Transverse colon (tissue), 4 donors: ENCODE measurements around the gene TMEM88. TPM values are rescaled to one million over a fixed set of nuclear protein-coding genes. Genes with fewer than 3 reads are reported as not detected.

Source experiments
- DNase-seq: peaks from one replicate; pipeline ENCODE4 v3.0.0-alpha.2; 2019
- H3K27ac ChIP-seq, 4 donors: fragments of 200-600 bp; sonication (generic); 2 replicates each; pipeline ENCODE4 v1.5.1; 2016 to 2018; ENCODE audit warnings: inconsistent platforms in 4 of 4
- H3K27me3 ChIP-seq: fragments of 200-600 bp; sonication (generic); 2 replicates; pipeline ENCODE4 v1.5.1; 2017; ENCODE audit warnings: inconsistent platforms
- H3K36me3 ChIP-seq, 4 donors: fragments of 200-600 bp; sonication (generic); 2 replicates each; pipeline ENCODE4 v1.5.1; 2017 to 2019; ENCODE audit warnings: inconsistent platforms in 4 of 4
- H3K4me1 ChIP-seq, 4 donors: fragments of 200-600 bp; sonication (generic); 2 replicates each; pipeline ENCODE4 v1.5.1; 2017 to 2020; ENCODE audit warnings: inconsistent platforms in 4 of 4
- H3K4me3 ChIP-seq, 4 donors: fragments of 200-600 bp; sonication (generic); 1 replicate in 1 of 4; 2 replicates in 3 of 4; pipeline versions ENCODE4 v1.5.1 to v1.6.1; 2017 to 2019; ENCODE audit warnings: inconsistent platforms in 4 of 4
- H3K9me3 ChIP-seq, 2 donors: fragments of 200-600 bp; sonication (generic); 2 replicates each; pipeline ENCODE4 v1.5.1; 2017 to 2019; ENCODE audit warnings: inconsistent platforms in 2 of 2
- EP300 ChIP-seq: sonication (generic); formaldehyde crosslinking; IDR thresholded peaks from one replicate; pipeline ENCODE4 v1.6.1; 2017; ENCODE audit warnings: antibody characterized with exemption, low read depth
- POLR2A ChIP-seq: fragments of 450-650 bp; IDR thresholded peaks from one replicate; pipeline ENCODE4 v1.6.1; 2016; ENCODE audit warnings: antibody characterized with exemption, mild to moderate bottlenecking, moderate library complexity
- POLR2AphosphoS5 ChIP-seq, 3 donors: sonication (generic); formaldehyde crosslinking; IDR thresholded peaks; one replicate each; pipeline ENCODE4 v1.6.1; 2016; ENCODE audit warnings: antibody characterized with exemption in 3 of 3
- WGBS, 2 donors: methylation state at CpG; one replicate each; pipeline ENCODE4 v1.1.5; 2018; ENCODE audit warnings: low coverage in 1 of 2; 5-methylcytosine and 5-hydroxymethylcytosine counted together
- in situ Hi-C, 4 donors: fragments of 200-750 bp; cut with MboI; loops; one replicate each; pipeline versions ENCODE4 v1.15.0 to v1.15.1; 2017; ENCODE audit warnings: low sequenced_read_pairs in 3 of 4, low pct_ligation_motif_present in 1 of 4, low pct_unique_long_range_greater_than_20kb in 1 of 4
- intact Hi-C: fragments of 100-400 bp; cut with DNase I; formaldehyde crosslinking; loops from one replicate; pipeline ENCODE4 v1.15.1; 2023; ENCODE audit warnings: low total_unique reads
- total RNA-seq, 4 donors: library from RNA; depleted of rRNA; stranded (reverse); fragments of >200 nt; gene quantifications; one replicate each; pipeline ENCODE4 v1.1.0, GENCODE V29; 2016
- TF ChIP-seq, protein P1 (sequence below), 5 experiments: fragments of 200-600 bp in 3 of 5; fragments of 450-650 bp in 2 of 5; sonication (generic) in 3 of 5; IDR thresholded peaks; 1 replicate in 2 of 5; 2 replicates in 3 of 5; pipeline ENCODE4 v1.5.1; 2016 to 2017; ENCODE audit warnings: antibody characterized with exemption in 5 of 5, inconsistent platforms in 3 of 5, mild to moderate bottlenecking in 2 of 5, moderate library complexity in 1 of 5

TMEM88 gene
- total RNA-seq, 4 donors from 2014 or later = 2.4 to 13.1 (median 6.8) TPM

GRCh38 chr17:7823581-7824001 lies 31.3 kb upstream of the TMEM88 start:
- intact Hi-C loops = no loop called here
- in situ Hi-C loops = no loop called here
- H3K36me3 ChIP-seq = no peaks in the 10 kb centered on the region
- H3K9me3 ChIP-seq = no peaks in the 10 kb centered on the region
- no peaks in the 10 kb centered on the region for H3K4me1 ChIP-seq
- no peak overlapping the region for H3K4me3 ChIP-seq
- TF ChIP-seq POLR2AphosphoS5 (IDR thresholded peaks at IDR 0.05) (no peak), POLR2A (no peak), EP300 (no peak)
- TF ChIP-seq, protein P1, sequence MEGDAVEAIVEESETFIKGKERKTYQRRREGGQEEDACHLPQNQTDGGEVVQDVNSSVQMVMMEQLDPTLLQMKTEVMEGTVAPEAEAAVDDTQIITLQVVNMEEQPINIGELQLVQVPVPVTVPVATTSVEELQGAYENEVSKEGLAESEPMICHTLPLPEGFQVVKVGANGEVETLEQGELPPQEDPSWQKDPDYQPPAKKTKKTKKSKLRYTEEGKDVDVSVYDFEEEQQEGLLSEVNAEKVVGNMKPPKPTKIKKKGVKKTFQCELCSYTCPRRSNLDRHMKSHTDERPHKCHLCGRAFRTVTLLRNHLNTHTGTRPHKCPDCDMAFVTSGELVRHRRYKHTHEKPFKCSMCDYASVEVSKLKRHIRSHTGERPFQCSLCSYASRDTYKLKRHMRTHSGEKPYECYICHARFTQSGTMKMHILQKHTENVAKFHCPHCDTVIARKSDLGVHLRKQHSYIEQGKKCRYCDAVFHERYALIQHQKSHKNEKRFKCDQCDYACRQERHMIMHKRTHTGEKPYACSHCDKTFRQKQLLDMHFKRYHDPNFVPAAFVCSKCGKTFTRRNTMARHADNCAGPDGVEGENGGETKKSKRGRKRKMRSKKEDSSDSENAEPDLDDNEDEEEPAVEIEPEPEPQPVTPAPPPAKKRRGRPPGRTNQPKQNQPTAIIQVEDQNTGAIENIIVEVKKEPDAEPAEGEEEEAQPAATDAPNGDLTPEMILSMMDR (IDR thresholded peaks at IDR 0.05) = no peak
- H3K27me3 ChIP-seq = no peaks in the 10 kb centered on the region
- no peak for DNase-seq
- WGBS, 2 donors = 93% methylated on average over 20 of the region's 20 CpGs; no CpG with 5 or more reads in 1 of the 2 donors
- H3K27ac ChIP-seq = no peak overlapping the region

DNA sequence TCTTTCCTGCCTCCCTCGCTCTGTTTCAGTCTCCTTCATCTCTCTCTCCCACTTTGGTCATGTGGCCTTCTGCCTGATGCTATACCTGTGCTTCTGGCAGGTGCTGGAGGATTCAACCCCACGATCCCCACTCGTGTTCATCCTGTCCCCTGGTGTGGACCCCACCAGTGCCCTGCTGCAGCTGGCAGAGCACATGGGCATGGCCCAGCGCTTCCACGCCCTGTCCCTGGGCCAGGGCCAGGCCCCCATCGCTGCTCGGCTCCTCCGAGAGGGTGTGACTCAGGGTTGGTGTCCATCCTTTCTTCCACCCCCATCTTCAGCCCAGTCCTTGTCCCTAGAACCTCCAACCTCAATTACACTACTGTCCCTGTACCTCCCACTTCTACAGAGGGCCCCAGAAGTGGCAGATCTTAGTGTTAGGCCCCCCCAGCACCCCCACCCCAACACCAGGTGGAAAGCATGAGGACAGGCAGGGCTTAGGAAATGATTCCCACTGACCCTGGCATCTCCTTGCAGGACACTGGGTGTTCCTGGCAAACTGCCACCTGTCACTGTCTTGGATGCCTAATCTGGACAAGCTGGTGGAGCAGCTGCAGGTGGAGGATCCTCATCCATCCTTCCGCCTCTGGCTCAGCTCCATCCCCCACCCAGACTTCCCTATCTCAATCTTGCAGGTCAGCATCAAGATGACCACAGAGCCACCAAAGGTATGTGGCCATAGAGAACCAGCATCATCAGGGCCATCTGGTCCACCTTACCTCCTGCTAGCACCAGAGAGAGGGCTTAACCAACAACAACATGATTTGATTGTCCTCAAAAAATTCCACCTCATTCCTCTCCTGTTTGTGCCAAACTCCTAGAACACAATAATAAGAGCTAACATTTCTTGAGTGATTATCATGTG lies 30.6 kb upstream of the TMEM88 start:
- Histone ChIP-seq H3K27me3 (no peaks in the 10 kb centered on the region), H3K36me3 (no peaks in the 10 kb centered on the region), H3K9me3 (no peaks in the 10 kb centered on the region), H3K4me3 (no peak overlapping the region), H3K4me1 (no peaks in the 10 kb centered on the region), H3K27ac (no peak overlapping the region)
- in situ Hi-C loops = no loop called here
- intact Hi-C loops = no loop called here
- 75% methylated on average over 9 of the region's 9 CpGs; no CpG with 5 or more reads in 1 of the 2 donors for whole genome bisulfite sequencing, 2 donors
- DNase-seq = no peak
- TF ChIP-seq POLR2AphosphoS5 (IDR thresholded peaks at IDR 0.05) (no peak), EP300 (no peak), POLR2A (no peak)
- TF ChIP-seq, protein P1 (IDR thresholded peaks at IDR 0.05) = no peak

DNA sequence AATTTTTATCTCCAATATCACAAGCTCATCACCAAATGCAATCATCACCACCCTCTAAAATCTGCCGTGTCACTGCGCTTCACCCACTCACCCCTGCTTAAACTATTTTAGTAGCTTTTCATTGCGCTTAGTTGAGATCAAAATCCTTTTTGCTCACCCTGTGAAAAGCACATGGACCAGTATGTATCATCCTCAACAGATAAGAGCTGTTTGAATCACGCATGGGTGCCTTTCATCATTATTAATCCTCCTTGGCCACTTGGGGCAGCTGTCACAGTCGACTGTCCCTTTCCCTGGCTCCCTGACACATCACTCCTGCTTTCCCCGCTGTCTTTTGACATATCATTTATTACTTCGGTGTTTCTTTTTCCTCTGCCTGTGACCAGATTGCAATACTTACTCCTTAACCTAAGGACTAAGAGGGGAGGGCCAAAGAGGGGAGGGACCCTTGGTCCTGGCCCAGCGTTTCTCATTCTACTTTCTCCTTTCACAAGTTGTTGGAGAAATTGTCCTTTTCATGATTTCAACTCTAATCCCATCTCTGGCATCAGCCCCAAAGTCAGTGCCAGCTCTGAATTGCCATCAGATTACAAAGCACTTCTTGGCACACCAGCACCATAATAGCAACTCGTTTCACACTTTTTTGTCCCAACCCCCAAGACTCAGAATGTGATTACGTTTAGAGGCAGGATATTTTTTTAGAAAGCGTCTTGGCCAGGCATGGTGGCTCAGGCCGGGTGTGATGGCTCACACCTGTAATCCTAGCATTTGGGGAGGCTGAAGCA lies 29.5 kb upstream of the TMEM88 start:
- no peak for DNase-seq
- intact Hi-C loops (no loop called here), in situ Hi-C loops (no loop called here)
- 48 to 53% methylated on average over 7 to 12 of the region's 12 CpGs for WGBS, 2 donors
- Histone ChIP-seq H3K4me1 (no peaks in the 10 kb centered on the region), H3K36me3 (no peaks in the 10 kb centered on the region), H3K9me3 (no peaks in the 10 kb centered on the region), H3K27me3 (no peaks in the 10 kb centered on the region), H3K27ac (no peak overlapping the region), H3K4me3 (no peak overlapping the region)
- TF ChIP-seq EP300 (no peak), POLR2AphosphoS5 (IDR thresholded peaks at IDR 0.05) (no peak), POLR2A (no peak)
- TF ChIP-seq, protein P1 (IDR thresholded peaks at IDR 0.05) = no peak

DNA sequence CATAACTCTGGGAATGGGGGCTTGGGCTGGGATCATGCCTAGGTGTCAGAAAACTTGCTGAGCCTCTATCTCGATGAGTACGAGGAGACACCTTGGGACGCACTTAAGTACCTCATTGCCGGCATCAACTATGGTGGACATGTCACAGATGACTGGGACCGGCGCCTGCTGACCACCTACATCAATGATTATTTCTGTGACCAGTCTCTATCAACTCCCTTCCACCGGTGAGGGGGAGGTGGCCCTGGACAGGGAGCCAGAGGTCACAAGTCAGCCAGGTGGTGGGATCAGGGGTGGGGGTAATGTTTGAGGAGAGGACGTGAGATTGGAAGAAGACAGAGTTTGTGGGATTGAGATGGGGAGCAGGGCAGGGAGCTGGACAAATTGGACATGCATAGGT lies 24.2 kb upstream of the TMEM88 start:
- H3K27ac ChIP-seq = no peak overlapping the region
- intact Hi-C loops (no loop called here), in situ Hi-C loops (no loop called here)
- H3K9me3 ChIP-seq = no peaks in the 10 kb centered on the region
- DNase-seq = no peak
- no peaks in the 10 kb centered on the region for H3K36me3 ChIP-seq
- no peak overlapping the region for H3K4me3 ChIP-seq
- peaks cover 0 to 17% (median 6%) of the 10 kb centered on the region in 4 donors for H3K4me1 ChIP-seq
- 43 to 92% methylated on average over 1 to 8 of the region's 8 CpGs for WGBS, 2 donors
- H3K27me3 ChIP-seq = no peaks in the 10 kb centered on the region
- no peak for TF ChIP-seq EP300
- no peak for TF ChIP-seq POLR2A
- TF ChIP-seq, protein P1 (IDR thresholded peaks at IDR 0.05) = no peak
- TF ChIP-seq POLR2AphosphoS5 (IDR thresholded peaks at IDR 0.05) = no peak
